GM21619 (cell line): ENCODE measurements around the gene SKP1.

Experiments used
- ATAC-seq: cut with Tn5 transposase; IDR thresholded peaks from one replicate; pipeline ENCODE4 v1.9.1; 2021; ENCODE audit not compliant: unreplicated experiment

The SKP1 gene

GRCh38 chr5:134113902-134114875 lies 62.6 kb downstream of the SKP1 start, which contains the start of gene TCF7:
TCF7 (plus strand) TSS chr5:134114681; CDS start chr5:134114907, 226 bp downstream.
- peak; percentile 69 for ATAC-seq

DNA sequence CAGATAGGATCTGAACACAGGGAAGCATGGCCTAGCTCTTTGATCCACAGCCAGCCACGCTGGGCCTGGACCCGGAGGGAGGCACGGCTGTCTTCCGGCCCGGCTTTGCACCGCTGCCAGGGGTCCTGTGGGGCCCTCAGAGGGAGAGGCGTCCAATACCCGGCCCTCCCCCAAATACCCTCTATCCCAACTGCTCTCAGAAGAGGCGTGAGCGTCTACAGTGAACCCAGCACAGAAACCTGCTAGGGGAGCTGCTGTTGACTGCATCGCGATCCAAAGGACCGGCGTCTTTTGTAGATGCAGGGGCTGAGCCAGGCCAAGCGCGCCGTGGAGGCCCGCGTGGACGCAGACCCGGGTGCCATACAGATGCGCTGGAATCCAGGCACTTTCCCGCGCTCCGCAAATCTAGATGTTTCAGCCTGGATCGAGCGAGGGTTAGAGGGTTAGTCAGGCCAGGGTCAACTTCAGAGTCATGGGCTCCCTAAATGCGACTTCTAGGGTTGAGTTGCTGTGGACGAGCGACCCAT lies 63.3 kb downstream of the SKP1 start:
- ATAC-seq = no peak

DNA sequence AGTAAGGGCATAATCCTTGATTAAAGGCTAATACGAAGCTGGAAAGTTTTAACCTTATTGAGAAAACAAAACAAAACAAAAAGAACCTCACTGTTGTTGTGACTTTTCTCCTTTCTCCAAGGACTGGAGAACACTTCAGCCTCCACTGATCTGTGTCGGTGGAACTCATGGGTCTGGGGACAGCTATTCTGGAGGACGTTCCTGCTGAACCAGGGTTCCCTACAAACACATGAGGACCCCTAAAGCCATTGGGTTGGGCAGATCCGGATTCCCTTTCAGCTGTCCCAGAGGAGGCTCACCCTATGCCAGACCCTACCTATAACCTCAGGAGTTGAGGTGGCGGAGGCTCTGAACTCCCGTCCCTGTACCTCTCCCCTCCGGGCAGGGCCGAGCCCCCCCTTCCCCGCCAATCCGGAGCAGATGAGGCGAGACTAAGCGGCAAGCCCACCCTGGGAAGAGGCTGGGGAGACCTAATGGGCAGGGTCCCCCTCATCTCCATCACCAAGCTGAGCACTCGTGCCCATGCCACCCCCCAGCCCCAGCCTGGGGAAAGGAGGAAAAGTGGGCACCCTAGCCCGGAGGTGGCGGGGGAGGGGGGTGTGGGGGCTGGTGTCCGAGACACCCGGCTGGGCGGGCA lies 63.9 kb downstream of the SKP1 start:
- no peak for ATAC-seq

- ATAC-seq = peak; percentile 35
These were observed 64.8 kb downstream of the SKP1 start for GRCh38 chr5:134111741-134112647.

- no peak for ATAC-seq
These were observed 66.4 kb downstream of the SKP1 start for GRCh38 chr5:134110382-134110781.

DNA sequence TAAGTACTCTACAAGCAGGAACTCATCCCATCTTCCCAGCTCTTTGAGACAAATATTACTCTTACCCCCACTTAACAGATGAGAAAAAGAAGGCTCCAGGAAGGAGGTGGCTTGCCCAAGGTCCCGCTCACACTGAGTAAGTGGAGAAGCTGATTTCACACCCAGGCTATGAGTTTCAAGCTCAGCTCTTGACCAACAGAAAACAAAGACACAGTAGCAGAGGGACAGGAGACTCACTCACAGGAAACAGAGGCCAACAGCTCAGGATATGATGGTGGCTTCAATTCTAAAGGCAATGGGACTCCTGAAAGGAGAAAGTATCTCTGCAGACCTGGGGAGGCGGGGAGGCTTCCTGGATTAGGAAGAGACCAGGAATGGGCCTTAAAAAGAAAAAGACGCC lies 69.0 kb downstream of the SKP1 start:
- ATAC-seq = no peak

GRCh38 chr5:134106991-134107701 lies 69.6 kb downstream of the SKP1 start:
- no peak for ATAC-seq

DNA sequence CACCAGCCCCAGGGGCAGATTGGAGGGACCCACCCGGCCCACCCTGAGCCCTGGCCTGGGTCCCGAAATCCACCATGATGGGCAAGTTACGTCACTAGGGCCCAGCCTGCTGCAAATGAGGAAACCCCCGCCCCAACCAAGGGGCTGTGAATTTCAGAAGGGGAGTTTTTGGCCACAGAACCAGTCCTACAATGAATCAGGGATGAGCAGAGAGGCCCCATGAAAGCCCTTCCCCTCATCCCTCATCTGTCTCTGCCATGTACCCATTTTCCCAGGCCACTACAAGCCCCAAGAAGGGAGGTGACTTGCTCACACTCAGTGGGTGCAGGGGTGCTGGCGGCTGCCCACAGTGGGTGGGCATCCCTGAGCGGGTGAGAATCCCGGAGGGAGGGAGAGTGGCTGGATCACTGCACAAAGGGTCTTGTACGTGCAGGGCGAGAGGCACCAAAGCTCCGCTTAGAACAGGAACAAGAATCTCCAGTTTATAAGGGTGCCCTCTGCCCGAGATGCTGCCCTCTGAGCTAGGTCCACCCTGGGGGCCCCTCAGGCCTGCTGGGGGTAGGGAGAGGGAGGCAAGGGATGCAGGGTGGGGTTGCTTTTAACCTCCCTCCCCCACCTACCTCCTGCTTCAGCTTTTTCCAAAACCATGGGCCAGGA lies 72.6 kb downstream of the SKP1 start:
- no peak for ATAC-seq

GRCh38 chr5:134103397-134103796 lies 73.4 kb downstream of the SKP1 start:
- ATAC-seq = no peak

DNA sequence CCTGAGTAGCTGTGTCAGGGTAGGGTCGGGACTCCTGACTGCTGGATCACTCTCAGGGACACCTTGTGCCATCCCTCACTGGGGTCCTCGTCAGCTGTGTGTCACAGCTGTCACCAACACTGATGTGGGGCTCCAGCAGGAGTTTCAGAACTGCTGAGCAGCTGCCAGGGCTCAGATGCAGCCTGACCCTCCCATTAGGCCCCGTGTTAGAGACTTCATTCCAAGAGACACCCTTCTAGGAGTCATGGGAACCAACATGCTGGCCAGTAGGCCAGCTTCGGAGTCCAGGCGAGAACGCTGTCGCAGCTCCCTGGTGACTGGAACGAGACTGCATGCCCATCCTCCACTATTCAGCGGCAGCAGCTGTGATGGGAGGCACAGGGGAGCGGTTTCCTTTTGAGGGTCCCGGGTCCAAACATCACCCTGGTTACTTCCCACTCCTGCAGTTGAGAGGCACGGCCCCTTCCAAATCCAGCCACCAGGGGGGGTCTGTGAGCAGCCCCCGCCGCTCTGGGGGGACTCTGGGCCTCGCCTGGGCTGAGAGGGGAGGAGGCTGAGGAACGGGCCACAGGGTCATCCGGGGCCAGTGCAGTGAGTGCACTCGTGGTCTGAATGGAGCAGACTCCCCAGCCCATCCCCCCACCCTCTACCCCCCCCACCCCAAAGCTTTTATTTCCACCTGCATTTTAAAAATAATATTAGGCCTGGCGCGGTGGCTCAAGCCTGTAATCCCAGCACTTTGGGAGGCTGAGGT lies 74.9 kb downstream of the SKP1 start:
- ATAC-seq = no peak

DNA sequence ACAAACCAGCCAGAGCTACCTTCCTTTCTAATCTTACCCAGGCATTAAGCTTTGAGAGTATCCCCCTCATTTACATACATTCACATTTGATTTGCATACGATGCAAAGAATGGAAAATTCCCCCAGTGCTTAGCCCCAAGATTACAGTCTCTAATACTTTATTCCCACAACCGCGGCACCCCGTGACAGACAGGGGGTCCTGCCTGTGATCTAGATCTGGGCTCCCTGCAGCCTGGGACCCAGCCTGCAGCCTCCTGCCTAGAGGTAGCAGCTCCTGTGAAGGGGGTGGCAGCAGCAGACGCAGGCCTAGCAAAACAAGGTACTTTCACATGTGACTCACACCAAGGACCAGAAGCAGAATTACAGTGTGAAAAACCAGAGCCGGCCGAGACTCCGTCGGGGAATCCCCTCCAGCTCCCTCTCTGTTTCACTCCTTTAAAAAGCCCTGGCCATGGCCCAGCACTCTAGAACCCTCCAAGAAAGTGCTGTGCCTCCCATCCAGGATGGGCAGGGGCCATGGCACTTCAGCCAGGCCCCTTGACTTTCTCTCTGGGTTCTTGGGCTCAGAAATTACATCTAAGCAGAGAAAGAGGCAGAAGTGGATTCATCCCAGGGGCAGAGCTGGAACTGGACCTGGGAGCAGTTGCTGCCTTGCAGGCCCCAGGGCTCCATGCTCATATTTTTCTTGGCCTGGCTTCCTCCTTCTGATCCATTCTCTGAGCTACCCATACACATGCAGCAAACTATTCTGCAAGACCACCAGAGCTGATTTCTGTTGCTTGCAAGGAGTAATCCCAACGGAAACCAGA lies 76.3 kb downstream of the SKP1 start:
- peak; percentile 75 for ATAC-seq

DNA sequence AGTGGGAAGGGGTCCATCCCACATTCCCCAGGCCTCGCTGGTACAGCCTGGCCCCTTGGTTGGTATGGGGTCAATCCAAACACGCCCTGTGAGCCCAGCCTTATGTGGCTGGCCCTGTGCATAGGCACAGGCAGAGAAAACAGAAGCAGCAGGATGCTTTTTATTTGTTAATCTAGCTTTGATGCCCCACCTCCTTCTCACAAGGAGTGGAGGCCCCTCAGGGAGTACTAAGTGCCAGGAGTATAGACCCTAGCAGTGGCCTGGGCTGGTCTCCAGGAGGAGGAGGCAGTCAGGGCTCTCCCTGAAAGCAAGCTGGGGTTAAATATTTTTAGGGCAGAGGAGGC lies 76.8 kb downstream of the SKP1 start:
- ATAC-seq = no peak

GRCh38 chr5:134099288-134099872 lies 77.4 kb downstream of the SKP1 start:
- ATAC-seq = no peak
